Activated CD8-positive, alpha-beta T cell treated with anti-CD3 and anti-CD28 coated beads for 36 hours (primary cell): ENCODE data around the gene TRPM3. TPM values are rescaled to one million over a fixed set of nuclear protein-coding genes. Genes with fewer than 3 reads are reported as not detected.

Experiments
- ATAC-seq: fragments of 200-7000 bp; cut with Tn5 transposase; one replicate; pipeline ENCODE4 v1.10.0; 2021; ENCODE audit warnings: mild to moderate bottlenecking, moderate library complexity
- CTCF ChIA-PET: fragments of 350-600 bp; sonication (Branson Sonifier 250); formaldehyde crosslinking; loops from one replicate; lab custom pipeline; 2021; ENCODE audit warnings: antibody characterized with exemption; lab: Charles Lee
- POLR2A ChIA-PET: fragments of 350-600 bp; sonication (Branson Sonifier 250); formaldehyde crosslinking; loops from one replicate; lab custom pipeline; 2021; ENCODE audit warnings: antibody characterized with exemption; lab: Charles Lee
- DNase-seq: peaks from one replicate; pipeline ENCODE4 v3.0.0-alpha.2; 2020
- H3K27ac Mint-ChIP-seq: one replicate; pipeline ENCODE4 v1.8.0; 2021; ENCODE audit warnings: mild to moderate bottlenecking, mixed read lengths
- H3K27me3 Mint-ChIP-seq: one replicate; pipeline ENCODE4 v1.8.0; 2021; ENCODE audit warnings: mixed read lengths
- H3K36me3 Mint-ChIP-seq: one replicate; pipeline ENCODE4 v1.8.0; 2021; ENCODE audit warnings: low read depth, mixed read lengths
- H3K4me1 Mint-ChIP-seq: one replicate; pipeline ENCODE4 v1.8.0; 2021; ENCODE audit warnings: low read depth, mixed read lengths
- H3K4me3 Mint-ChIP-seq: one replicate; pipeline ENCODE4 v1.8.0; 2021; ENCODE audit warnings: mild to moderate bottlenecking, moderate library complexity, mixed read lengths
- H3K9me3 Mint-ChIP-seq: one replicate; pipeline ENCODE4 v1.8.0; 2021; ENCODE audit warnings: mixed read lengths
- intact Hi-C: fragments of 100-400 bp; cut with micrococcal nuclease; formaldehyde crosslinking; loops from one replicate; pipeline ENCODE4 v1.10.0; 2022
- total RNA-seq, 2 experiments: library from RNA; stranded (reverse); gene quantifications; one replicate each; pipeline ENCODE4 v1.2.3, GENCODE V29; 2021
- TF ChIP-seq, protein P1 (sequence below): fragments of 200-600 bp; IDR thresholded peaks from one replicate; pipeline ENCODE4 v1.8.0; 2022; ENCODE audit warnings: antibody characterized with exemption, mild to moderate bottlenecking

Gene TRPM3
- total RNA-seq, 2 experiments from 2014 or later: not detected

DNA sequence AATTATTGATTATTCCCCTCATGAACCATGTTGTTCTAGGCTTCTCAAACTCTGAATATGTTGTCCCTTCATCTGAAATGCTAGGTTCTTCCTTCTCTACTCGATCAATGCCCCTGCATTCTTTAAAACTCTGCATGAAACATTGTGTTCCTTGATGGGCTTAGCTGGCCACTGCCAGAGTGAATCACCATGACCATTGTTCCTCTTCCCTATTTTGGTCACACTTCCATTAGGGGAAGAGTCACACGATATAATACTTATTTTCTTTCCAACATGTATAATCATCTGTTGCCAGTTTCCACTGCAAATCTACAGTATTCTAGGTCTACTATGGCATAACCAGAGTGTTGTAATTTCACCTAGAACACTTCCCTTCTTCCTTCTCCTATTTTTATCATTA is 247.9 kb downstream of the TRPM3 start:
- POLR2A ChIA-PET: no interaction called here
- no peaks in the 10 kb centered on the region for H3K27me3 Mint-ChIP-seq
- intact Hi-C loops: no loop called here
- H3K36me3 Mint-ChIP-seq: no peaks in the 10 kb centered on the region
- DNase-seq: no peak
- ATAC-seq: no peak
- CTCF ChIA-PET: no interaction called here
- TF ChIP-seq, protein P1, sequence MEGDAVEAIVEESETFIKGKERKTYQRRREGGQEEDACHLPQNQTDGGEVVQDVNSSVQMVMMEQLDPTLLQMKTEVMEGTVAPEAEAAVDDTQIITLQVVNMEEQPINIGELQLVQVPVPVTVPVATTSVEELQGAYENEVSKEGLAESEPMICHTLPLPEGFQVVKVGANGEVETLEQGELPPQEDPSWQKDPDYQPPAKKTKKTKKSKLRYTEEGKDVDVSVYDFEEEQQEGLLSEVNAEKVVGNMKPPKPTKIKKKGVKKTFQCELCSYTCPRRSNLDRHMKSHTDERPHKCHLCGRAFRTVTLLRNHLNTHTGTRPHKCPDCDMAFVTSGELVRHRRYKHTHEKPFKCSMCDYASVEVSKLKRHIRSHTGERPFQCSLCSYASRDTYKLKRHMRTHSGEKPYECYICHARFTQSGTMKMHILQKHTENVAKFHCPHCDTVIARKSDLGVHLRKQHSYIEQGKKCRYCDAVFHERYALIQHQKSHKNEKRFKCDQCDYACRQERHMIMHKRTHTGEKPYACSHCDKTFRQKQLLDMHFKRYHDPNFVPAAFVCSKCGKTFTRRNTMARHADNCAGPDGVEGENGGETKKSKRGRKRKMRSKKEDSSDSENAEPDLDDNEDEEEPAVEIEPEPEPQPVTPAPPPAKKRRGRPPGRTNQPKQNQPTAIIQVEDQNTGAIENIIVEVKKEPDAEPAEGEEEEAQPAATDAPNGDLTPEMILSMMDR: no peak
- H3K4me3 Mint-ChIP-seq: no peak overlapping the region
- H3K4me1 Mint-ChIP-seq: no peaks in the 10 kb centered on the region
- no peak overlapping the region for H3K27ac Mint-ChIP-seq
- no peaks in the 10 kb centered on the region for H3K9me3 Mint-ChIP-seq

DNA sequence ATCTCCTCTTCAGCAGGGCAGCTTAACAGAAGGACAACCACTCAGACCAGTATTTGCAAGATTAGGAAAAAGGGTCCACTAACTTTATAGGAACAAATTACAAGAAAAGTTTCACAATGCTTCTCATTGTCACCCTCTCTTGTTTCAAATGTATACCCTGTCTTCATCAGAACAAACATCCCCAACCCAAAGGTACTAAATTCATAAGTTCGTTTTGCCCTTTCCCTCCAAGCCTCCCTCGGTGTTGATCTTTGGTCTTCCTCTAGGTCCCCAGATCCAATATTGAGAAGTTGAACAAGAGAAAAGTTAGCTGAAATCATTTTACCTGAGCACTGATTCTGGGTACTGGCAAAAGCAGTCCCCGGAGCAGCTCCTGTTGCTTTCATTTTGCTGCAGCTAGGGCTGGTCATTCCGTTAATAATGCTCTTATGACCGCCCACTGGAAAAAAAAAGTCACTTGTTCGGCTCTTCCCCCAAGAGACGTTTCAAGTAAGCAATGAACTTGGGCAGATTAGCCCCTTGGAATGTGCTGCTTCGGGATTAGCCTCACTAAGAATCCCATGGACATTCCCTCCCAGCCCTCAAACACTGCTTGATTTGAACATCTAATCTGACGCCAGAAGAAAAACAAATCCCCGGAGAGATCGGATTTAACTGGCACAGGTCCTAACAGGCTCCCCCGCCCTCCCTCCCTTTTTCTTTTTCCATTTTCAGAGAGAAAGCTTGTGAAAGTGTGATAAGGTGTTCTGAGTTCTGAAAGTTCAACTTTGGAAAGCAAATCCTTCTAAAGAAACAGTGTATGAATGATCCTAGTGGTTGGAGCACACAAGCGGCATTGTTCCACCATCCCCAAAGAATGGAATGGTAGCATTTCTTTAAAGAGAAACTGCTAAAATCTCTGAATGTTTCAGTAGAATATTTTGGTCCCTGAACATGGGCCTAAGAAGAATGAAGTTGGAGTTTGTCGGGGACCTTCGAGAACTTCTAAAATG is 252.5 kb downstream of the TRPM3 start:
- ATAC-seq: no peak
- Mint-ChIP-seq H3K36me3 (no peaks in the 10 kb centered on the region), H3K9me3 (no peaks in the 10 kb centered on the region), H3K4me3 (no peak overlapping the region), H3K27ac (no peak overlapping the region), H3K4me1 (no peaks in the 10 kb centered on the region), H3K27me3 (peaks cover 3% of the 10 kb centered on the region)
- TF ChIP-seq, protein P1: no peak
- ChIA-PET CTCF (interaction anchor here (1.7 kb wide), 1 partner anchor 18 kb away, joined by 3 read pairs; no protein-coding TSS in a partner anchor), POLR2A (no interaction called here)
- intact Hi-C loops: no loop called here
- DNase-seq: no peak

DNA sequence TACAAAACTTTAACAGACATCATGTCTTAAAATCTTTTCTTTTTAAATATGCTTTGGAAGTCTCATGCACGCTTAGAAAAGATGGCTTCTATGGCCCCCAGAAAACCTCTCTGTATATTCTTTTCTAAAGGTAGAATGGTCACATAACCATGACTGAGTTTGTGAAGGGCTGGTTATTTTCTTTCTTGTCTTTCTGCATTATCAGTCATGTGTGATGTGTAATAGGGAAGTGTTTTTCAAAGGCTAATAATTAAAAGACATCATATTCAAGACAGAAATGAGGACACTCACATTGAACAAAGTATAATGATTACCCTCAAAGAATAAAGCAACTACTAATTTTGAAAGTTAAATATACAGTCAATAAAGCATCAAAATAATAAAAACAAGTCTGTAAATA is 253.4 kb downstream of the TRPM3 start:
- POLR2A ChIA-PET: no interaction called here
- ATAC-seq (no peak), DNase-seq (no peak)
- TF ChIP-seq, protein P1: no peak
- intact Hi-C loops: no loop called here
- H3K27me3 Mint-ChIP-seq: peaks cover 3% of the 10 kb centered on the region
- no peak overlapping the region for H3K27ac Mint-ChIP-seq
- CTCF ChIA-PET: no interaction called here
- H3K9me3 Mint-ChIP-seq: no peaks in the 10 kb centered on the region
- no peaks in the 10 kb centered on the region for H3K36me3 Mint-ChIP-seq
- no peak overlapping the region for H3K4me3 Mint-ChIP-seq
- H3K4me1 Mint-ChIP-seq: no peaks in the 10 kb centered on the region

DNA sequence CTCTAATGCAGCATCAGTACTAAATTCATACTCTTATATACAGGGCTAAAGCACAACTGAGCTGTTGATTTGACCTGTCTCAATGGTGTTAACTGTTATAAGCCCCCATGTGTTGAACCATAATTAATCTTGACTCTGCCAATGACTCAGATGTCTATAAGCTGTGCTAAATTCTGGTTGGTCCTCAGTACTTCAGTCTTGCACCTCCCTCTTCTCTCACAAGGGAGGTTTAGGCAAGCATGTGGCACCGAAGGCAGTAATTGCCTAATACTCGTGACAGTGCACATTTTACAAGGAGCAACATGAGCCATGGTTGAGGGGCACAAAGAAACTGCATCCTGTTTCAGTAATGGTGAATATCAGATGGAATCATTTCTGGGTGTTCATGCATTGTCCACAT is 255.9 kb downstream of the TRPM3 start:
- ATAC-seq: no peak

More for the DNA sequence above, 255.9 kb downstream of the TRPM3 start:
- H3K4me1 Mint-ChIP-seq: no peaks in the 10 kb centered on the region
- H3K27me3 Mint-ChIP-seq: peaks cover 3% of the 10 kb centered on the region
- CTCF ChIA-PET: no interaction called here
- TF ChIP-seq, protein P1: no peak
- POLR2A ChIA-PET: no interaction called here
- DNase-seq: no peak
- H3K4me3 Mint-ChIP-seq: no peak overlapping the region
- no peaks in the 10 kb centered on the region for H3K9me3 Mint-ChIP-seq
- intact Hi-C loops: no loop called here
- H3K36me3 Mint-ChIP-seq: no peaks in the 10 kb centered on the region
- H3K27ac Mint-ChIP-seq: no peak overlapping the region
